Fibroblast of mammary gland (primary cell): ENCODE measurements around the gene HSPA1B.
A peak's percentile ranks its signal among the peaks of the same experiment; 100 is the strongest.
"Not testable (repeated sequence)": the region's sequence is repeated elsewhere in the genome, so short reads cannot be mapped to it uniquely, and the experiment has no call there.

Source experiments
- DNase-seq: peaks from one replicate; pipeline ENCODE4 v3.0.0-alpha.2; 2010; ENCODE audit warnings: low read depth
- H3K4me3 ChIP-seq: 2 replicates; pipeline ENCODE4 v1.5.1; 2011; ENCODE audit warnings: low read depth, mild to moderate bottlenecking, low read length, moderate library complexity; ENCODE audit not compliant: control insufficient read depth
- CTCF ChIP-seq: conservative IDR thresholded peaks from 2 replicates; pipeline ENCODE4 v1.5.1; 2011; ENCODE audit warnings: low read depth, low read length, inconsistent platforms; ENCODE audit not compliant: control insufficient read depth, insufficient read depth

HSPA1B gene

GRCh38 chr6:31805939-31806469, 21.5 kb upstream of the HSPA1B start:
- no peak for DNase-seq

DNA sequence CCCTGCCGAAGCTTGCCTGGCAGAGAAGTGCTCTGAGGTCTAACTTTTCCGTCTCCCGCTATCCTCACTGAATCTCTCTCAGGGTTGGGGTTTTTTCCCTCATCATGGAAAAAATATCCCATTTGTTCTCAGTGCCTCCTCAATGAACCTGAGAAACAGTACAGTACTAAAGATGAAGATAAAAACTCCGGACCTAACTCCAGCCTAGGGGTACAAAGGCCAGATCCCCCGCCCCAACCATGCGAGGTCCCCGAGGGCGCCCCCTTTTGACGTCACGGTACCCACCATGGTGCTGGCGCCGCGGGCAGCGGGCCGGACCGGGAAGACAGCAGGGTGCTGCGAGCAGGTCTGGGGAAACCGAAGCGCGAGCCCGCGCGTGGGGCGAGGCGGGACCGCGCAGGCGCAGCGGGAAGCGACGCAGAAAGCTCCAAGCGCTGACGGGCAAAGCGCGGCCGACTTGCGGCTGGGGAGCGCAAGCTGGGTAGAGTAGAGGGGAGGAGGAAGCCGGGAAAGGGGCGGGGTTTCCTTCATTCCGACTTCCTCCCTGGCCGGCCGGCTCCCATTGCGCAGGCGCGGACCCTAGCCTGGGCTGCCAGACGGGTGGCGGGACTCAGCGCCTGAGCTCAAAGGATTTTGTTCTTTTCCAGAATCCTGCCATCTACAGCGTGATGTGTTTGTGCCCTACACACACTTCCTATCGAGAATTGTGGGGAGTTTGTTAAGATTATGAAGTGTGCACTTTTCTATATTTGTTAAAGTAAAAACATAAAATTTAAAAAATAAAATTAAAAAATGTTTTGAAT, 20.9 kb upstream of the HSPA1B start, which contains the start of gene LSM2:
Gene LSM2 (minus strand): TSS at position 497 of the 803 bp plus-strand sequence. CDS start 209 bp downstream, at position 288.
- peak within 1 kb of the TSS; percentile 71 for H3K4me3 ChIP-seq
- no peak for TF ChIP-seq CTCF
- peak; percentile 93 for DNase-seq

More at GRCh38 chr6:31805939-31806469, 21.5 kb upstream of the HSPA1B start:
- no peak for TF ChIP-seq CTCF
- H3K4me3 ChIP-seq, result peak overlapping the region; percentile 71

DNA sequence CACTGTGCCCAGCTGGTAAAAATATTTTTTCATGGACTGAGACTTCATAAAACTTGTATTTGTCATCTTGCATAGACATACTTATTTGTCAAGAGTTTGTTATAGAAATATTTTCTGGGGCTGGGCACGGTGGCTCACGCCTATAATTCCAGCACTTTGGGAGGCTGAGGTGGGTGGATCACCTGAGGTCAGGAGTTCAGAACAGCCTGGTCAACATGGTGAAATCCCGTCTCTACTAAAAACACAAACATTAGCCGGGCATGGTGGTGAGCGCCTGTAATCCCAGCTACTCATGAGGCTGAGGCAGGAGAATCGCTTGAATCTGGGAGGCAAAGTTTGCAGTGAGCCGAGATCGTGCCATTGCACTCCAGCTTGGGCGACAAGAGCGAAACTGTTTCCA, 18.9 kb upstream of the HSPA1B start:
- DNase-seq, H3K4me3 ChIP-seq: not testable (repeated sequence)

DNA sequence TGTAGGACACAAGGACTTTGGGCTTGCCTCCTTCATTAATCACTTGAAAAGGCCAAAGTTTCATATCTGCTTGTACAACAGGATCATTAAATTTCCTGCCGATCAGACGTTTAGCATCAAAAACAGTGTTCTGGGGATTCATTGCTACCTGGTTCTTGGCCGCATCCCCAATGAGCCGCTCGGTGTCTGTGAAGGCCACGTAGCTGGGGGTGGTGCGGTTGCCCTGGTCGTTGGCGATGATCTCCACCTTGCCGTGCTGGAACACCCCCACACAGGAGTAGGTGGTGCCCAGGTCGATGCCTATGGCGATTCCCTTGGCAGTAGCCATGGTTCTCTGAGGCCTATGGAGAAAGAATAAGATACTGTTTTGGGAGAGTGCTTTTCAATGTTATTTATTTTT, 15.9 kb upstream of the HSPA1B start:
- H3K4me3 ChIP-seq, result no peak overlapping the region
- no peak for DNase-seq
- TF ChIP-seq CTCF, result no peak

GRCh38 chr6:31813465-31813849, 14.1 kb upstream of the HSPA1B start:
- H3K4me3 ChIP-seq, result no peak overlapping the region
- DNase-seq, result no peak
- TF ChIP-seq CTCF, result no peak

DNA sequence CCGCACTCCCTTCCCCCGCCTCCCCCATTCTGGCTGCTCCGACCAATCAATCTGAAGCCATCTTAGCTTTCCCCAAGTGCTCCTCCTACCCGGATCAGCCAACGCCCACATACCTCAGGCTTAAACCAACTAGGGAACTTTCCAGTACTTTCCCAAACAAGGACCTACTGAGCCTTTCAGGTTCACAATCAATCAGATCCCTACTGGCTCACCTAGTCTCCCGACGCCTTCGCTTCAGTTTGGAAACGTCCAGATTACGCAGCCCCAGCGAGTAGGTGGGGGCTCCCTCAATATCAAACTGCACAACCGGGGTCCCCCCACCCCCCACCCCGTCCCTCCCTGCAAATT, 12.9 kb upstream of the HSPA1B start:
- no peak for TF ChIP-seq CTCF
- peak overlapping the region; percentile 75 for H3K4me3 ChIP-seq
- peak; percentile 98 for DNase-seq

- peak within 1 kb of the TSS; percentile 75 for H3K4me3 ChIP-seq
- TF ChIP-seq CTCF, result no peak
- peak; percentile 91 for DNase-seq
These were observed 12.3 kb upstream of the HSPA1B start, which contains the start of the genes HSPA1A and HSPA1L for GRCh38 chr6:31815025-31815838. Gene HSPA1A, plus strand, starts transcription at chr6:31815543. Its CDS starts 214 bp downstream, at chr6:31815757. Gene HSPA1L, minus strand, starts transcription at chr6:31815283. Its CDS starts 3,311 bp downstream, at chr6:31811972.
